ENCODE results near the gene BAIAP2. TPM values are rescaled to one million over a fixed set of nuclear protein-coding genes. Genes with fewer than 3 reads are reported as not detected.

BAIAP2 gene
- total and polyA plus RNA-seq, 10 of the 15 experiments (the other 5 are each of a cell fraction or from before 2014, with no cell fraction given): 0.15 to 1.2 (median 0.46) TPM; not detected in 2

DNA sequence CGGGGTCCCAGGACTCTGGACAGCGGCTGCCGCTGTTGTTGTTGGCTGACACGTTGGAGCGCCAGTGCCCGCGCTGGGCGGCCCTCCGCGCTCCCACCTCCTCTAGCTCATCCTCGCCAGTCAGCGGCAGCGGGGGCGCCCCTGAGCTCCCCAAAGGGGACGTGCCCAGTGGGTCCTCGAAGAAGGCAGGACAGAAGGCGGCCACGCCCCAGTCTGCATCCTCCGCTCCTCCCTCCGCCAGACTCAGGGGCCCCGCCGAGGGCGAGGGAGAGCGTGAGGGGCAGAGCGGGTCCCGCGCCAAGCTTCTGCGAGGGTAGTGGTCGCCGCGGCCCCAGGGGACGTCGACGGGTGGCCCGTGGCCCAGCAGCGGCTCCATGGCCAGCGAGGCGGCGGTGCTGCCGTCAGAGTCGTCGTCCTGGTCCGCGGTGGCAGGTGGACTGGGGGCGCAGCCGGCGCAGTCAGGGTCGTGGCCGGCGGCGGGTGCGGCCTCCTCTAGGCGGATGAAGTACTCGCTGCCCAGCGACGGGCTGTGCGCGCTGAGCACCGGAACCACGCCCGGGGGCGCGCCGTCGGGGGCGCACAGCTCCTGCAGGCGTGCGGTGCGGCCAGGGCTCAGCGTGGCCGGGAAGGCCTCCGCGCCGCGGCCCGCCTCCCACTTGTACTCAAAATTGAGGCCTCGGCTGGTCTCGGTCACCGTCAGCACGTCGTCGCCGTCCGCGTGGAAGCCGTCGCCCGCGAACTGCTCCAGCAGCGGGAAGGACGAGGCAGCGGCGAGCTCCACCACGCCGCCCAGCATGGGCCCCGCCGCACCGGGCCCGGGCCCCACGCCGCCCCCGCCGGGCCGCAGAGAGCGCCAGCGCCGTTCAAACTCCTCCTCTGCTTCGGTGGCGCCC is 87.1 kb downstream of the BAIAP2 start:
- ChIA-PET POLR2A (no interaction called here), RAD21 (ENCODE audit: unreplicated experiment) (no interaction called here), CTCF (no interaction called here), SMC1A (ENCODE audit: uncharacterized antibody, unreplicated experiment) (no interaction called here)
- in situ Hi-C loops (cut with MboI): no loop called here
- no peaks in the 10 kb centered on the region for H3K4me1 ChIP-seq (ENCODE audit: control insufficient read depth, insufficient read depth, low read length)
- no TSS peak for BruUV-seq (replicated peaks)
- H3K36me3 ChIP-seq (ENCODE audit: control insufficient read depth in 2 of 2, insufficient read depth in 2 of 2, low read length in 1 of 2): no peaks in the 10 kb centered on the region
- H3K27ac ChIP-seq (ENCODE audit: control insufficient read depth, insufficient read depth): no peak overlapping the region
- FAIRE-seq: no peak
- H3K4me2 ChIP-seq (ENCODE audit: control insufficient read depth, insufficient read depth): no peak overlapping the region
- H3K27me3 ChIP-seq (replicated peaks in 1 of 2; ENCODE audit: control insufficient read depth in 2 of 2, insufficient read depth in 2 of 2, low read length in 1 of 2): no peaks in the 10 kb centered on the region
- intact Hi-C loops (cut with micrococcal nuclease; ENCODE audit: unreplicated experiment): no loop called here
- no peak for ATAC-seq
- no peak overlapping the region for H2AFZ ChIP-seq (ENCODE audit: control insufficient read depth, low read depth, low read length)
- no peaks in the 10 kb centered on the region for H4K20me1 ChIP-seq (ENCODE audit: control insufficient read depth, insufficient read depth)
- no peaks in the 10 kb centered on the region for H3K79me2 ChIP-seq (ENCODE audit: control insufficient read depth, insufficient read depth, low read length)
- no peak overlapping the region for H3K4me3 ChIP-seq
- H3K9me3 ChIP-seq (replicated peaks; ENCODE audit: control insufficient read depth, insufficient read depth, low read length): no peaks in the 10 kb centered on the region
- no peak overlapping the region for H3K9ac ChIP-seq (ENCODE audit: control insufficient read depth, insufficient read depth, low read length)
- no peak for DNase-seq (ENCODE audit: low read depth, low spot score)
- WGBS (ENCODE audit: insufficient coverage, insufficient replicate concordance, low lambda C conversion rate, missing lambda C conversion rate): 88% methylated on average over 64 of the region's 109 CpGs
- no peak for TF ChIP-seq KAT2A (conservative IDR thresholded peaks at IDR 0.05; ENCODE audit: control insufficient read depth, low read depth, low read length)

DNA sequence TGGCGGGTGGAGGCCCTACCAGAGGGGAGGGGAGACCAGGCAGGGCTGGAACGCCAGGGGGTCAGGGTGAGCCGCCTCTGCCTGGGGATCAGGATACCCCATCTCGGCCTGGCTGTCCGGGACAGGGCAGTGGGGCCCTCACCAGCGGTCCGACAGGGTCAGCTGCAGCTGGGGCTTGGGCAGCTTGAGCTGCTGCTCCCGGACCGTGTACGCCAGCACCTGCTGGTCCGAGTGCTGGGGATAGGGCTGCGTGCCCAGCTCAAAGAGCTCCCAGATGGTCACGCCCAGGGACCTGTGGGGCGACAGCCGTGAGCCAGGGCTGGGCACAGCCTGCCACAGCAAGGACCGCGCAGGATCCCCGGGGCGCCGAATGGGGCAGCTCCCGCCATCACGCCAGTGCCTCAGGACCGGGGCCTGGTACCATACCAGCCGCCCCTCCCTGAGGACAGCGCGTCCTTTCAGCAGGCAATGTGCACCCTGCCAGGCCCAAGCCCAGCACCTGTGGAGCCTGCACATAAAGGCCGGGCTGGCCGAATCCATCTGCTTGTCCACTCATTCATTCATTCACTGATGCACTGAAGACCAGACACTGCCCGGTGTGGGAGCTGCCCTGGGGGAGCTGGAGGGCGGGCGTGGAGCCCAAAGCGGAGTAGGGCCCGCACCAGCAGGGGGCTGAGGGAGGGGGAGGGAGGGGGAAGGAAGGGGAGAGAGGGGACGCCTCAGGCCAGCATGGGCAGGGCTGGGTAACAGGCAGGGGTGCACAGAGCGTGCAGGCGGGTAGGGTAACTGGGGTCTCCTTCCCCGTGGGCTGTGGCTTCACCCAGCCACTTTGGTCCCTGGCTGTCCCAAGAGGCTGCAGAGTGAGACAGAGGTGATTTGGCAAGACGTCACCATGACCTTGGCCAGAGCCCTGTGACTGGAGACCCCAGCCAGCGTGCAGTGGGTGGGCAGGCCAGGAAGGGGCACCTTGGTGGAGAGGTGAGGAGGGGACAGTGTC is 88.4 kb downstream of the BAIAP2 start:
- in situ Hi-C loops (cut with MboI): no loop called here
- CTCF ChIA-PET: no interaction called here

More for the DNA sequence above, 88.4 kb downstream of the BAIAP2 start:
- FAIRE-seq (no peak), DNase-seq (ENCODE audit: low read depth, low spot score) (no peak), ATAC-seq (no peak)
- BruUV-seq (replicated peaks): no TSS peak
- no peaks in the 10 kb centered on the region for H3K9me3 ChIP-seq (replicated peaks; ENCODE audit: control insufficient read depth, insufficient read depth, low read length)
- no peaks in the 10 kb centered on the region for H4K20me1 ChIP-seq (ENCODE audit: control insufficient read depth, insufficient read depth)
- intact Hi-C loops (cut with micrococcal nuclease; ENCODE audit: unreplicated experiment): no loop called here
- H3K79me2 ChIP-seq (ENCODE audit: control insufficient read depth, insufficient read depth, low read length): no peaks in the 10 kb centered on the region
- no peak overlapping the region for H3K27ac ChIP-seq (ENCODE audit: control insufficient read depth, insufficient read depth)
- 63% methylated on average over 33 of the region's 39 CpGs for WGBS (ENCODE audit: insufficient coverage, insufficient replicate concordance, low lambda C conversion rate, missing lambda C conversion rate)
- TF ChIP-seq CHD1 (IDR thresholded peaks at IDR 0.05; ENCODE audit: low read depth, low read length): no peak
- no peak for TF ChIP-seq ASH2L (IDR thresholded peaks at IDR 0.05; ENCODE audit: borderline replicate concordance, low read depth)
- no peak for TF ChIP-seq SMARCA5 (IDR thresholded peaks at IDR 0.05)
- no peak for TF ChIP-seq EED (IDR thresholded peaks at IDR 0.05; ENCODE audit: low read depth)
- TF ChIP-seq, protein P1, sequence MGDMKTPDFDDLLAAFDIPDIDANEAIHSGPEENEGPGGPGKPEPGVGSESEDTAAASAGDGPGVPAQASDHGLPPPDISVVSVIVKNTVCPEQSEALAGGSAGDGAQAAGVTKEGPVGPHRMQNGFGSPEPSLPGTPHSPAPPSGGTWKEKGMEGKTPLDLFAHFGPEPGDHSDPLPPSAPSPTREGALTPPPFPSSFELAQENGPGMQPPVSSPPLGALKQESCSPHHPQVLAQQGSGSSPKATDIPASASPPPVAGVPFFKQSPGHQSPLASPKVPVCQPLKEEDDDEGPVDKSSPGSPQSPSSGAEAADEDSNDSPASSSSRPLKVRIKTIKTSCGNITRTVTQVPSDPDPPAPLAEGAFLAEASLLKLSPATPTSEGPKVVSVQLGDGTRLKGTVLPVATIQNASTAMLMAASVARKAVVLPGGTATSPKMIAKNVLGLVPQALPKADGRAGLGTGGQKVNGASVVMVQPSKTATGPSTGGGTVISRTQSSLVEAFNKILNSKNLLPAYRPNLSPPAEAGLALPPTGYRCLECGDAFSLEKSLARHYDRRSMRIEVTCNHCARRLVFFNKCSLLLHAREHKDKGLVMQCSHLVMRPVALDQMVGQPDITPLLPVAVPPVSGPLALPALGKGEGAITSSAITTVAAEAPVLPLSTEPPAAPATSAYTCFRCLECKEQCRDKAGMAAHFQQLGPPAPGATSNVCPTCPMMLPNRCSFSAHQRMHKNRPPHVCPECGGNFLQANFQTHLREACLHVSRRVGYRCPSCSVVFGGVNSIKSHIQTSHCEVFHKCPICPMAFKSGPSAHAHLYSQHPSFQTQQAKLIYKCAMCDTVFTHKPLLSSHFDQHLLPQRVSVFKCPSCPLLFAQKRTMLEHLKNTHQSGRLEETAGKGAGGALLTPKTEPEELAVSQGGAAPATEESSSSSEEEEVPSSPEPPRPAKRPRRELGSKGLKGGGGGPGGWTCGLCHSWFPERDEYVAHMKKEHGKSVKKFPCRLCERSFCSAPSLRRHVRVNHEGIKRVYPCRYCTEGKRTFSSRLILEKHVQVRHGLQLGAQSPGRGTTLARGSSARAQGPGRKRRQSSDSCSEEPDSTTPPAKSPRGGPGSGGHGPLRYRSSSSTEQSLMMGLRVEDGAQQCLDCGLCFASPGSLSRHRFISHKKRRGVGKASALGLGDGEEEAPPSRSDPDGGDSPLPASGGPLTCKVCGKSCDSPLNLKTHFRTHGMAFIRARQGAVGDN (IDR thresholded peaks at IDR 0.05): no peak
- TF ChIP-seq STAT3 (IDR thresholded peaks at IDR 0.05; ENCODE audit: low read depth, low read length): no peak
- no peak for TF ChIP-seq TCF12 (IDR thresholded peaks at IDR 0.05; ENCODE audit: low read depth, low read length)
- H3K36me3 ChIP-seq (ENCODE audit: control insufficient read depth in 2 of 2, insufficient read depth in 2 of 2, low read length in 1 of 2): no peaks in the 10 kb centered on the region
- no peak overlapping the region for H3K4me3 ChIP-seq
- no peaks in the 10 kb centered on the region for H3K27me3 ChIP-seq (replicated peaks in 1 of 2; ENCODE audit: control insufficient read depth in 2 of 2, insufficient read depth in 2 of 2, low read length in 1 of 2)
- no peak overlapping the region for H2AFZ ChIP-seq (ENCODE audit: control insufficient read depth, low read depth, low read length)
- no peaks in the 10 kb centered on the region for H3K4me1 ChIP-seq (ENCODE audit: control insufficient read depth, insufficient read depth, low read length)
- POLR2A ChIA-PET: no interaction called here
- SMC1A ChIA-PET (ENCODE audit: uncharacterized antibody, unreplicated experiment): no interaction called here
- RAD21 ChIA-PET (ENCODE audit: unreplicated experiment): no interaction called here
- no peak overlapping the region for H3K9ac ChIP-seq (ENCODE audit: control insufficient read depth, insufficient read depth, low read length)
- no peak overlapping the region for H3K4me2 ChIP-seq (ENCODE audit: control insufficient read depth, insufficient read depth)
